ENCODE results near the gene PFKFB1.

PFKFB1 gene

GRCh38 chrX:54920610-54921426, 73.2 kb downstream of the PFKFB1 start, which contains the start of gene TRO:
TSS of gene TRO (plus strand) at chrX:54920824. CDS start at chrX:54922247, 1,423 bp downstream.
- DNase-seq: peak in 1 of 2 experiments; percentile 10

- DNase-seq: no peak
Observed at GRCh38 chrX:54909941-54910340, 84.0 kb downstream of the PFKFB1 start.

GRCh38 chrX:54894159-54894558, 99.8 kb downstream of the PFKFB1 start:
- no peak for DNase-seq

GRCh38 chrX:54891573-54891972, 102.4 kb downstream of the PFKFB1 start:
- DNase-seq: peak; percentile 0 to 8

GRCh38 chrX:54885740-54886139, 108.2 kb downstream of the PFKFB1 start:
- no peak for DNase-seq

All from NCI-H446 (cell line).